ENCODE data around the gene POMT1.

Gene POMT1

DNA sequence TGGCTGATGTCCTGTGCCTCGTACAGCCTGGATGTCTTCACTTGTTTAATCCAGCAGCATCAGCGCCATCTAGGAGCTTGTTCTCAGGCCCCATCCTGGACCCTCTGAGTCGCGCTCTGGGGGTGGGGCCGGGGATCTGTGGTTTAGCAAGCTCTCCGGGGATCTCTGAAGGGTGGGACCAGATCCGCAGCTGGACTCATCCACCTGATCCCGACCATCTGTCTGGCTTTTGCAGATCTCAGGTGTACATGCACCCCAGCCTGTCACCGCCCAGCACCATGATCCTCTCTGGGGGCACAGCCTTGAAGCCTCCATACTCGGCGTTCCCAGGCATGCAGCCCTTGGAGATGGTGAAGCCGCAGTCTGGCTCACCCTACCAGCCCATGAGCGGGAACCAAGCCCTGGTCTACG lies 15.1 kb upstream of the POMT1 start:
- H3K4me3 ChIP-seq (ENCODE audit: low read length) = no peak overlapping the region
- peaks cover 15% of the 10 kb centered on the region; the same call in 1 of the 2 replicates for H3K36me3 ChIP-seq (replicated peaks; ENCODE audit: insufficient read depth, low read length)
- H4K20me1 ChIP-seq (ENCODE audit: insufficient read depth, low read length) = no peaks in the 10 kb centered on the region
- no peak overlapping the region for H3K4me2 ChIP-seq (ENCODE audit: low read depth, low read length)
- peaks cover 87% of the 10 kb centered on the region for H3K79me2 ChIP-seq (ENCODE audit: low read length)
- H3K9me3 ChIP-seq (replicated peaks; ENCODE audit: insufficient read depth, low read length) = no peaks in the 10 kb centered on the region
- DNase-seq = no peak
- H3K4me1 ChIP-seq (ENCODE audit: low read length) = peaks cover 20% of the 10 kb centered on the region; the same call in 1 of the 2 replicates
- H3K9me2 ChIP-seq (replicated peaks; ENCODE audit: insufficient read depth, low read length) = no peaks in the 10 kb centered on the region
- H3K9ac ChIP-seq (ENCODE audit: low read length) = no peak overlapping the region
- H3F3A ChIP-seq (ENCODE audit: insufficient read depth, low read length) = peaks cover 15% of the 10 kb centered on the region
- TF ChIP-seq EZH2 (optimal IDR thresholded peaks at IDR 0.05; ENCODE audit: low read depth, low read length) (no peak), EZH2phosphoT487 (IDR thresholded peaks at IDR 0.05; ENCODE audit: low read length) (no peak)
- TF ChIP-seq, protein P1, sequence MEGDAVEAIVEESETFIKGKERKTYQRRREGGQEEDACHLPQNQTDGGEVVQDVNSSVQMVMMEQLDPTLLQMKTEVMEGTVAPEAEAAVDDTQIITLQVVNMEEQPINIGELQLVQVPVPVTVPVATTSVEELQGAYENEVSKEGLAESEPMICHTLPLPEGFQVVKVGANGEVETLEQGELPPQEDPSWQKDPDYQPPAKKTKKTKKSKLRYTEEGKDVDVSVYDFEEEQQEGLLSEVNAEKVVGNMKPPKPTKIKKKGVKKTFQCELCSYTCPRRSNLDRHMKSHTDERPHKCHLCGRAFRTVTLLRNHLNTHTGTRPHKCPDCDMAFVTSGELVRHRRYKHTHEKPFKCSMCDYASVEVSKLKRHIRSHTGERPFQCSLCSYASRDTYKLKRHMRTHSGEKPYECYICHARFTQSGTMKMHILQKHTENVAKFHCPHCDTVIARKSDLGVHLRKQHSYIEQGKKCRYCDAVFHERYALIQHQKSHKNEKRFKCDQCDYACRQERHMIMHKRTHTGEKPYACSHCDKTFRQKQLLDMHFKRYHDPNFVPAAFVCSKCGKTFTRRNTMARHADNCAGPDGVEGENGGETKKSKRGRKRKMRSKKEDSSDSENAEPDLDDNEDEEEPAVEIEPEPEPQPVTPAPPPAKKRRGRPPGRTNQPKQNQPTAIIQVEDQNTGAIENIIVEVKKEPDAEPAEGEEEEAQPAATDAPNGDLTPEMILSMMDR (IDR thresholded peaks at IDR 0.05; ENCODE audit: low read length) = no peak
- H3K27ac ChIP-seq (ENCODE audit: low read length) = no peak overlapping the region
- H2AFZ ChIP-seq (ENCODE audit: low read length) = no peak overlapping the region
- no peaks in the 10 kb centered on the region for H3K27me3 ChIP-seq (replicated peaks; ENCODE audit: insufficient read depth, low read length)

DNA sequence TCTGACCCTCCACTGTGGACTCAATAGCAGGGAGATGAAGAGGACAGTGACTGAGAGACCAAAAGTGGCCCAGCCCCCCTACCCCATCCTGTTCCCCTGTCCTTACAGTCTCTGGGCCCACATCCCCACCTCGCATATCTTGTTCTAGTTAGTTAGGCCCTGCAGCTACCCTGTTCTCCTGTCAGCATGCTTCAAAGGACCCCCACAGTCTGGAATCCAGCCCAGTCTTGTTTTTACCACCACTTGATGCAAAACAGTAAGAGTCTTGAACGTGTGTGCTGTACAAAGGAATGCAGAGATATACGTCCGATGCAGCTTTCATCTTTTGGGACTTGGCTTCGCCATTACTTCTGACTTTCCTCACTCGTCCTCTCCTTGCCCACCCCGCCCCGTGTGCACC lies 12.2 kb upstream of the POMT1 start:
- H3K27ac ChIP-seq (ENCODE audit: low read length) = no peak overlapping the region
- 0 out of 2 replicates have a peak, but pooled peaks cover 5% of the 10 kb centered on the region for H3F3A ChIP-seq (ENCODE audit: insufficient read depth, low read length)
- no peak for DNase-seq
- no peaks in the 10 kb centered on the region for H3K9me2 ChIP-seq (replicated peaks; ENCODE audit: insufficient read depth, low read length)
- no peak overlapping the region for H2AFZ ChIP-seq (ENCODE audit: low read length)
- no peak for TF ChIP-seq EZH2phosphoT487 (IDR thresholded peaks at IDR 0.05; ENCODE audit: low read length)
- no peak for TF ChIP-seq EZH2 (optimal IDR thresholded peaks at IDR 0.05; ENCODE audit: low read depth, low read length)
- TF ChIP-seq, protein P1 (IDR thresholded peaks at IDR 0.05; ENCODE audit: low read length) = no peak
- H3K36me3 ChIP-seq (replicated peaks; ENCODE audit: insufficient read depth, low read length) = peaks cover 16% of the 10 kb centered on the region
- no peaks in the 10 kb centered on the region for H3K27me3 ChIP-seq (replicated peaks; ENCODE audit: insufficient read depth, low read length)
- H4K20me1 ChIP-seq (ENCODE audit: insufficient read depth, low read length) = no peaks in the 10 kb centered on the region
- H3K9me3 ChIP-seq (replicated peaks; ENCODE audit: insufficient read depth, low read length) = no peaks in the 10 kb centered on the region
- no peak overlapping the region for H3K9ac ChIP-seq (ENCODE audit: low read length)
- H3K79me2 ChIP-seq (ENCODE audit: low read length) = peaks cover 88% of the 10 kb centered on the region
- H3K4me3 ChIP-seq (ENCODE audit: low read length) = no peak overlapping the region
- H3K4me2 ChIP-seq (ENCODE audit: low read depth, low read length) = no peak overlapping the region
- H3K4me1 ChIP-seq (ENCODE audit: low read length) = peaks cover 9% of the 10 kb centered on the region; the same call in 1 of the 2 replicates

DNA sequence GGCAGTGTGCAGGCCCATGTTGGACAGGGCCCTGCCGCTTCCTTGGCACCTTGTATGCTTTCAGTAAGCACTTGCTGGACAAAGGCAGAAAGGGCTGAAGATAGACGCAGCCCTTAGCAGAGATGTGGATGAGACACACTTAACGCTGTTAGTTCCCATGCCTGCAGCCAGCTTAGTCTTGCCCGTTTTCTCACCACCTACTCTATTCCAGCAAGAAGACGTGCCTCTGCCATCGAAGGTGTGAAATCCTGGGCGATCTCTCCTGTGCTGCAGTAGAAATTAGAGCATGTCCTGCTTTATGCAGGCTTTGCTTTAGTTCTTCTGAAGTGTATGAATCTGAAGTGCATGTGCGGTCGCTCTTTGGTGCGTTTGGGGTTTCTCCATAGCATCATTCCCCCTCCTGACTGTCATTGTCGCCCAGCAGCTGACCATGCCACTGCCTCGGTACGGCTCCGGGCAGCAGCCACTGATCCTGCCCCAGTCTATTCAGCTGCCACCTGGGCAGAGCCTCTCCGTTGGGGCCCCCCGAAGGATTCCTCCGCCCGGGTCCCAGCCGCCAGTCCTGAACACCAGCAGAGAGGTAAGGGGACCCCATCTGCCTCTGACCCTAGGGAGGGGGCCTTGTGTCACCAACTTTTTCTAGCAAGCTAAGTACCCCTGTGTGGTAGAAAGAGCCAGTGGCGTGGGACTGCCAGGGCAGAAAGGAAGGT lies 11.6 kb upstream of the POMT1 start:
- no peak for DNase-seq
- Histone ChIP-seq H4K20me1 (ENCODE audit: insufficient read depth, low read length) (no peaks in the 10 kb centered on the region), H3K4me1 (ENCODE audit: low read length) (peaks cover 7% of the 10 kb centered on the region; the same call in 1 of the 2 replicates), H3K27ac (ENCODE audit: low read length) (no peak overlapping the region), H3K9me2 (replicated peaks; ENCODE audit: insufficient read depth, low read length) (no peaks in the 10 kb centered on the region), H3K9me3 (replicated peaks; ENCODE audit: insufficient read depth, low read length) (no peaks in the 10 kb centered on the region), H3K36me3 (replicated peaks; ENCODE audit: insufficient read depth, low read length) (peaks cover 22% of the 10 kb centered on the region), H3K4me3 (ENCODE audit: low read length) (no peak overlapping the region), H3K9ac (ENCODE audit: low read length) (no peak overlapping the region), H3F3A (ENCODE audit: insufficient read depth, low read length) (peaks cover 5% of the 10 kb centered on the region; the same call in 1 of the 2 replicates), H2AFZ (ENCODE audit: low read length) (no peak overlapping the region), H3K79me2 (ENCODE audit: low read length) (peaks cover 94% of the 10 kb centered on the region), H3K27me3 (replicated peaks; ENCODE audit: insufficient read depth, low read length) (no peaks in the 10 kb centered on the region), H3K4me2 (ENCODE audit: low read depth, low read length) (no peak overlapping the region)
- no peak for TF ChIP-seq EZH2 (optimal IDR thresholded peaks at IDR 0.05; ENCODE audit: low read depth, low read length)
- no peak for TF ChIP-seq EZH2phosphoT487 (IDR thresholded peaks at IDR 0.05; ENCODE audit: low read length)

DNA sequence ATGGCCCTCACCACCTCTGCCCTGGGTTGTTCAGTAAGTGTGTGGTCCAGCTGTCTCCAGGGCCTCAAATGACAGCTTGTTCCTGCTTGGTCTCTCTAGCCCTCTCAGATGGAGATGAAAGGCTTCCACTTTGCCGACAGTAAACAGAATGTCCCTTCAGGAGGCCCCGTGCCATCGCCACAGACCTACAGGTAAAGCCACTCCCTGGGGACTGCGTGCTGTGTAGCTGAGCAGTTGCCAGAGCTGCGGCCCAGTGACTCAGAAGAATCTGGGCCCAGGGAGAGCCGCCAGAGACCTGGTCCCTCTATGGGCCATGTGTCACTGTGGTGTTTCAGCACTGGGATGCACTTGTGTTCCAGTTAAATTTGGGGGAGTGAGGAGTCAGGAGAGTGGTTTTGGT lies 10.6 kb upstream of the POMT1 start:
- Histone ChIP-seq H2AFZ (ENCODE audit: low read length) (no peak overlapping the region), H3K36me3 (replicated peaks; ENCODE audit: insufficient read depth, low read length) (peaks cover 22% of the 10 kb centered on the region), H3K9ac (ENCODE audit: low read length) (no peak overlapping the region), H3K27me3 (replicated peaks; ENCODE audit: insufficient read depth, low read length) (no peaks in the 10 kb centered on the region), H3K4me3 (ENCODE audit: low read length) (no peak overlapping the region), H3K27ac (ENCODE audit: low read length) (no peak overlapping the region), H3K79me2 (ENCODE audit: low read length) (peaks cover 94% of the 10 kb centered on the region), H3K9me2 (replicated peaks; ENCODE audit: insufficient read depth, low read length) (no peaks in the 10 kb centered on the region), H3F3A (ENCODE audit: insufficient read depth, low read length) (peaks cover 4% of the 10 kb centered on the region; the same call in 1 of the 2 replicates), H3K9me3 (replicated peaks; ENCODE audit: insufficient read depth, low read length) (no peaks in the 10 kb centered on the region), H3K4me1 (ENCODE audit: low read length) (no peaks in the 10 kb centered on the region), H4K20me1 (ENCODE audit: insufficient read depth, low read length) (no peaks in the 10 kb centered on the region), H3K4me2 (ENCODE audit: low read depth, low read length) (no peak overlapping the region)
- DNase-seq = no peak
- TF ChIP-seq EZH2 (optimal IDR thresholded peaks at IDR 0.05; ENCODE audit: low read depth, low read length) = no peak
- TF ChIP-seq EZH2phosphoT487 (IDR thresholded peaks at IDR 0.05; ENCODE audit: low read length) = no peak
- TF ChIP-seq, protein P1 (IDR thresholded peaks at IDR 0.05; ENCODE audit: low read length) = no peak
